ENCODE results near the gene PSAT1.

- TF ChIP-seq USF1 (IDR thresholded peaks at IDR 0.05) = no peak
- no peak for TF ChIP-seq EP300 (IDR thresholded peaks at IDR 0.05; ENCODE audit: borderline replicate concordance)
- TF ChIP-seq CEBPB (IDR thresholded peaks at IDR 0.05) = no peak
Observed at GRCh38 chr9:78248635-78249034, 48.3 kb upstream of the PSAT1 start.

Data from Ishikawa (cell line).